CD4-positive, alpha-beta T cell treated with Interleukin-10 for 1 hour (primary cell): ENCODE measurements around the gene PSME4.
A peak's percentile ranks its signal among the peaks of the same experiment; 100 is the strongest.

Experiments used
- DNase-seq: peaks from one replicate; pipeline ENCODE4 v3.0.0-alpha.2; 2020

The PSME4 gene

DNA sequence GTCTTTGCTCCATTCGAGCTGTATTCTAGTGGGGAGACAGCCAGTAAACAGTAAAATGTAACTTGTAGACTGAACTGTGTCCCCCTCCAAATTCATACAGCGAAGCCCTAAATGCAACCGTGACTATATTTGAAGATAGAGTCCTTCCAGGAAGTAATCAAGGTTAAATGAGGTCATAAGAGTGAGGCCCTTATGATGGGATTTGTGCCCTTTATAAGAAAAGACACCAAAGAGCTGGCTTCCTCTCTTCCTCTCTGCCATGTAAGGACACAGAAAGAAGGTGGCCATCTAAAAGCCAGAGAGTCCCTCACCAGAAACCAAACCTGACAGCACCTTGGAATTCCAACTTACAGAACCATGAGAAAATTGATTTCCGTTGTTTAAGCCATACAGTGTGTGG is 142.5 kb downstream of the PSME4 start:
- DNase-seq: no peak

DNA sequence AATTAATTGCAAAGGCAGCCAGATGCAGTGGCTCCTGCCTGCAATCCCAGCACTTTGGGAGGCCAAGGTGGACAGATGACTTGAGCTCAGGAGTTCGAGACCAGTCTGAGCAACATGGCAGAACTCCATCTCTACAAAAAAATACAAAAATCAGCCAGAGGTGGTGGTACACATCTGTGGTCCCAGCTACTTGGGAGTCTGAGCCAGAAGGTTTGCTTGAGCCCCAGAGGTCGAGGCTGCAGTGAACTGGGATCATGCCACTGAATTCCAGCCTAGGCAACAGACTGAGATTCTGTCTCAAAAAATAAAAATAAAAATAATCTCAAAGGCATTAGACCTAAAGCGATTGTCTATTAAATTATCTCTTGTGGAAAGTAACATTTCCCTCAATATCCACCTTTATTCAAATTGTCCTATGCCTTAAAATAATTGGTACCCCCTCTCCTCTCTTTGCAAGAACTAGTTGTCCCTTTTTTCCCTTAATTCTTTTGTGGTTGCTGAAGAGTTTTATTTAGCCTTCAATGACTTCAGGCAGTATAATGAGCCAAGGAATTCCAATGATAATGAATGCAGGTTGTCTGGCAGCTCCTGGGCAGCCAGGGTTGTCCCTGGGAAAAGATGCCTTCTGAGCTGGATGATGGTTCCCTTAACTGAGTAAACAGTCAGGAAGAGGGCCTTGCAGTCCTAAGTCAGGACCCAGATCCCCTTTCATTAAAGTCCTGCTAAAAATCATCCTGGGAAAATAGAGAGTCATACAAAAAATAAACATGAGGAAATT is 143.2 kb downstream of the PSME4 start:
- DNase-seq: no peak

DNA sequence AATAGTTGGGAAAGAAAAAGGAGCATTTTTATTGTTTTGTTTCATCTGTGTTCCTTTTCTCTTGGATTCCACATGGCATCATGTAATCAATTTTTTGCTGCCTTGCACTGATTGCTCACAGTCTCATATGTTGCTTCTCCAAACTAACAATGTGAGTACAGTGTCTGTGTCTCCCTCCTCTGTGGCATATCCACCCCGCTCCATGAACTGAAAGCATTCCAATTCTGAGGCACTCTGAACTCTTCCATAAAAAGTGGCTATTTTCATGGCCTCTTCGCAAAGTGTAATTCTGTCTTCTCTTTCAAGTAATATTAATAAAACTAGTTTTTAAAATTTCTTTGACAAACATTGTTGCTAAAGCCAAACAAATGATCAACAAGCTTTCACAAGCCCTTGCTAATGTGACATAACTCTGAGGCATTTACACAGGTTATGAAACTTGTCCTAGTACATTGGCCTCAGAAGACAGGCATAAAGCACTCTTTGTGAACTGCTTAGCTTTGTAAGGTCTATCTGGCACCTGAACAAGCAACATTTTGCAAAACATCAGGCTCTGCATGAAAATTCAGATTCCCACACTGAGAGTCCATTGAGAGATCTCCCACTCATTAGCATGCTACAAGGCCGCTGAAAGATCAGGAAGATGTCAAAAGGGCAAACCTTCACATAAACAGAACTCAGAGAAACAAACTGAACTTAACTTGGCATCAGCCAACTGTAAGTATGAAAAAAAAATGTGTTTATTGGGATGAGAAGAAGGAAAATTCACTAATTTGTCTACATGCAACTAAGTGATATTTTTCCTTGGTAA is 144.0 kb downstream of the PSME4 start:
- no peak for DNase-seq

DNA sequence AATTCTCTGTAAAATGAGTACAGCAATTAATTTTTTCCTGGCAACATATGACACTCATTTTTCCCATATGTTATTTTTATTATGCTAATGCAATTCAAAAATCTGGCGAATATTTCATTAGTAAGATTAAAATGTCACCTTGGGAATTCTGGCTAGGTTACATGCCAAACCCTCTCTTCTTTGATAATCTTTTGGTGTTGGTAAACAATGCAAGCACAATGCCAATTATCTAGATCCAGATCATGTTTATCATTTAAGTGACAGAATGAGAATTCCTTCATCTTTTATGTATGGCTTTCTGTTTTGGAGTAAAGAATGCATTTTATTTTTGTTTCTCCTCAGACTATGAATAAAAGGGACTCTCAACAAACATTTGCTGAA is 144.8 kb downstream of the PSME4 start:
- DNase-seq: no peak

DNA sequence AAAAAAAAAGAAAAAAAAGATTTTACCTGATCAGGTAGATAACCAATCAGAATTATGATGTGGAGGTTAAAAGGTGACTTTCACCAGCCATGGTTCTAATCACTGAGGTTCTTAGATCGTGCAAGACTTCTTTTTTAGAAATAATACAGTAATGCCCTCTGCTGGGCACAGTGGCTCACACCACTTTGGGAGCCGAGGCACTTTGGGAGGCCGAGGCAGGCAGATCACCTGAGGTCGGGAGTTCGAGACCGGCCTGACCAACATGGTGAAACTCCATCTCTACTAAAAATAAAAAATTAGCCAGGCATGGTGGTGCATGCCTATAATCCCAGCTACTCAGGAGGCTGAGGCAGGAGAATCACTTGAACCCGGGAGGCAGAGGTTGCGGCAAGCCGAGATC is 147.2 kb downstream of the PSME4 start:
- peak; percentile 3 for DNase-seq

DNA sequence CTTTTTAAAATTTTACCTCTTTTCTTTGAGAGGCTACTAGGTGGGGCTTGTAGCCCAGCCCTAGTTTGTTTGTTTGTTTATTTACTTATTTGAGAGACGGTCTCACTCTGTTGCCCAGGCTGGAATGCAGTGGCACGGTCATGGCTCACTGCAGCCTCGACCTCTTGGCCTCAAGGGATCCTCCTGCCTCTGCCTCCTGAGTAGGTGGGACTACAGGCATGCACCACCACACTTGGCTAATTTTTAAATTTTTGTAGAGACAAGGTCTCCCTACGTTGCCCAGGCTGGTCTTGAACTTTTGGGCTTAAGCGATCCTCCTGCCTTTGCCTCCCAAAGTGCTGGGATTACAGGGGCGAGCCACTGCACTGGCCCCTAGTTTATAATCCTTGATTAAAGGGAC is 149.0 kb downstream of the PSME4 start:
- no peak for DNase-seq

DNA sequence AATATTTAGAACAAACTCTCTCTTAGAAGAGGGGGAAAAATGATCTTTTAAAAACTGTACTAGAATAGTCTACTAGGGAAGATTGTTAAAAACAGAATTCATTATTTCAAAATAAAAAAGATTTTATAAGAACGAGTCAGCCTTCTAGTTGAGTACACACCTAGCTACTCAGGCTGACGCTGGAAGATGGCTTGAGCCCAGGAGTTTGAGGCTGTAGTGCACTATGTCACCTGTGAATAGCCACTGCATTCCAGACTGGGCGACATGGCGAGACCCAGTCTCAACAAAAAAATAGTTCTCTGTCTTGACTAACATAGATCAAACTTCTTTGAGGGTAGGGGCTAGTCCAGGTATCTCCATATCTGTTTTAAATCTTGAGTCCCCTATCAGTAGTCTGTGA is 150.1 kb downstream of the PSME4 start:
- no peak for DNase-seq

DNA sequence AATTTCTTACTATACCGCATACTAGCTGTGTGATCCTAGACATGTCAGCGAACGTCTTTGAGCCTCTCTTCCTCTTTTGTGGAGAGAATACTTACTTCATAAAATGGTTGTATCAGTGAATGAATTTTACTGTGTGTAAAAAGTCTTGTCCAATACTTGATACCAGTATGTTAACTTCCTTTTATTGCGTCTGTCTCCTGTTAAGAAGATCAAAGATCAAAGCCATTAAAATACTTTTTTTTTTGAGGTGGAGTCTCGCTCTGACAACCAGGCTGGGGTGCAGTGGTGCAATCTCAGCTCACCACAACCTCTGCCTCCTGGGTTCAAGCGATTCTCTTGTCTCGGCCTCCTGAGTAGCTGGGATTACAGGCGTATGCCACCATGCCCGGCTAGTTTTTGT is 150.7 kb downstream of the PSME4 start:
- DNase-seq: no peak

DNA sequence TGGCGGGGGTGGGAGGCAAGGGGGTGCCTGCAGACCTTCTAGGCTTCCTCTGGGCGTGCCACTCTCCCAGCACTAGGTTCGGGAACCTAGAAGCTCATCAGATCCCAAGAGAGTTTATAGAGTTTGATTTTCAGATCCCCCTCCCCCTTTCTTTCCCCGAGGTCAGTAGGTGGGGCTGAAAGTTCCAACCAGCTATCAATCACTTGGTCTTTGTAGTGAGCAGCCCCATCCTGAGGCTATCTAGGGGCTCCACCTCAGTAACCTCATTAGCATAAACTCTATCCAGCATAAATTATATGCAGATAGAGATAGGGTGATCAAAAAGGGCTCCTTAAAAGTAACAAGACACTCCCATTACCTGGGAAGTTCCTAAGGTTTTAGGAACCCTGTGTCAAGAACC is 151.2 kb downstream of the PSME4 start:
- DNase-seq: no peak

DNA sequence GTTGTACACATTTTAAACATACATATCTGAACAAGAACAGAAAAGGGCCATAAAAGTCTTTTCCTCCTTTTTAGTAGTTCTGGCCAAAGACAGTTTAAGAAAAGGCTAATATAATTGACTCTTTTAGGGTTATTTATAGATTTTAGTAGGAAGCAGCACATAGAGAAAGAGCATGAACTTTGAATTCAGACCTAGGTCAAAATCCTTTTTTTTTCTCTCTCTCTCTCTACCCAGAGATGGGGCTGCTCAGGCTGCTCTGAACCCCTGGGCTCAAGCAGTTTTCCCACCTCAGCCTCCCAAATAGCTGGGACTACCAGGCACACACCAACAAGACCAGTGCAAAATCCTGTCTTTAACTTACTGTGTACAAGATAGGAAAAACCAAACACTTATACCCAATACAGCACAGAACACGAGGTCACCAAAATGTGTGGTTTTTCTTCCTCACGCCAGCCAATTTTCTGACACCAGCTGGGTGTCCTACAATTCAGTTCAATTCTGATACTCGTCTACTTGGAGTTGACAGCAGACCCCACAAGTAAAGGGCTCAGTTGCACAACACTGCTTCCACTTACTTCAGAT is 151.8 kb downstream of the PSME4 start:
- DNase-seq: no peak
